Measurements from ENCODE around the gene GLT6D1. TPM values are rescaled to one million over a fixed set of nuclear protein-coding genes. Genes with fewer than 3 reads are reported as not detected.

The GLT6D1 gene, protein sequence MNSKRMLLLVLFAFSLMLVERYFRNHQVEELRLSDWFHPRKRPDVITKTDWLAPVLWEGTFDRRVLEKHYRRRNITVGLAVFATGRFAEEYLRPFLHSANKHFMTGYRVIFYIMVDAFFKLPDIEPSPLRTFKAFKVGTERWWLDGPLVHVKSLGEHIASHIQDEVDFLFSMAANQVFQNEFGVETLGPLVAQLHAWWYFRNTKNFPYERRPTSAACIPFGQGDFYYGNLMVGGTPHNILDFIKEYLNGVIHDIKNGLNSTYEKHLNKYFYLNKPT
- total RNA-seq (2021; fragmentation: NEBNext Ultra II Directional; extraction: Animal tissue kit (Norgen Biotek cat#: 25700)) (1.3 and 1.6 TPM in 2 replicates), polyA plus RNA-seq (2011; rRNA removed) (2.1 and 2.2 TPM in 2 replicates), polyA minus RNA-seq (2011; rRNA and poly(A)+ RNA removed) (0.71 and 1.6 TPM in 2 replicates)
- 2.5 TPM for polyA plus RNA-seq (2011; cell fraction: cytosol; rRNA removed)
- polyA plus RNA-seq (2011; cell fraction: nucleus; rRNA removed) = 3.9 TPM
- polyA plus RNA-seq (2012, experiment 1 of 2) = 1.2 to 1.5 TPM (median 1.4 TPM) in 4 replicates
- 0.66 TPM for polyA plus RNA-seq (2012, experiment 2 of 2)
- 0.06 TPM for polyA plus RNA-seq (2013, experiment 1 of 2)
- 0.07 TPM for polyA plus RNA-seq (2013, experiment 2 of 2)
- 0.95 TPM for polyA minus RNA-seq (2011; cell fraction: cytosol; rRNA and poly(A)+ RNA removed)
- polyA minus RNA-seq (2011; cell fraction: nucleus; rRNA and poly(A)+ RNA removed) = 1.00 TPM
- long read RNA-seq, experiment 1, partial matches to known transcripts = 0 of 1 reads
- long read RNA-seq, experiment 1, other reads (novel, unspliced or antisense) = 1 of 1 reads
- long read RNA-seq, experiment 2, partial matches to known transcripts = 0 of 3 reads
- long read RNA-seq, experiment 2, other reads (novel, unspliced or antisense) = 3 of 3 reads

DNA sequence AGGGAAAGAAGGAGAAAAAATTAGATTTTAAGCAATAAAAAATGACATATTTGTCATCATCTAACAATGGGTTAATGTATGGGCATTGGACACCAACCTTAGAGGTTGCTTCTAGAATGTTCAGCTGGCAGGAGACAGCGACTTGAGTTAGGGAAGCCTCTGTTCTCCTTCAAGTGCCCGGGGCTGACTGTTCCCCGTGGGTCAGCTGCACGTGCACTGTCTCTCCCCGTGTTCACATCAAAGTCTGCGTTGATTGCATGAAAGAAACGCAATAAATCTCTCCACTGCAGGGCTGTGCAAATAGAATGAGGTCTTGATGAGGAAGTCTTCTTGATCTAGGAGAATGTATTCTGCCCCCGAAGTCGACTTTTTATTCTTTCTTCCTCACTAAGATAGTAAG, at the start of gene GLT6D1:
Gene GLT6D1 (minus strand): TSS at position 345 of the 400 bp plus-strand sequence. CDS start 353 bp downstream, outside the sequence.
- H2AFZ ChIP-seq (ENCODE audit: low read length) = no peak within 1 kb of the TSS
- H3K79me1 ChIP-seq (ENCODE audit: low read depth, low read length) = no peaks in the 10 kb centered on the region
- no peak within 1 kb of the TSS for H4K5ac ChIP-seq (ENCODE audit: insufficient read length, low read depth, low read length)
- H3K14ac ChIP-seq (ENCODE audit: insufficient read length) = no peak within 1 kb of the TSS
- no peak within 1 kb of the TSS for H3K56ac ChIP-seq (replicated peaks; ENCODE audit: insufficient read length, low read depth, low read length)
- H3K4me1 ChIP-seq (replicated peaks in 1 of 4; ENCODE audit: control insufficient read depth in 3 of 4, insufficient read depth in 4 of 4, low read length in 3 of 4) = peaks cover 0 to 2% (median under 1%) of the 10 kb centered on the region in 4 experiments; a peak in 2 of 7 replicates
- H3K79me2 ChIP-seq (ENCODE audit: control insufficient read depth in 1 of 2, insufficient read depth in 2 of 2, low read length in 2 of 2) = no peaks in the 10 kb centered on the region
- H3K18ac ChIP-seq (ENCODE audit: extremely low read depth, low read length) = no peak within 1 kb of the TSS
- H2BK5ac ChIP-seq (ENCODE audit: low read depth, low read length) = no peak within 1 kb of the TSS
- ChIA-PET CTCF (ENCODE audit: partially characterized antibody) (interaction anchor here (1.4 to 2.1 kb wide), 2 partner anchors 11 to 23 kb away, joined by 3 to 7 read pairs; no protein-coding TSS in a partner anchor), POLR2A (ENCODE audit: partially characterized antibody) (interaction anchor here (1.0 kb wide), 1 partner anchor 8 kb away, joined by 3 read pairs; no protein-coding TSS in a partner anchor)
- H2BK20ac ChIP-seq (ENCODE audit: low read length) = no peak within 1 kb of the TSS
- H3K23ac ChIP-seq (ENCODE audit: insufficient read length) = no peak within 1 kb of the TSS
- no peak within 1 kb of the TSS; a peak in 1 of 8 replicates for H3K4me3 ChIP-seq (ENCODE audit: extremely low read depth in 1 of 4, insufficient read depth in 2 of 4, low read depth in 3 of 4, low read length in 4 of 4)
- H4K8ac ChIP-seq (ENCODE audit: extremely low read depth, insufficient read depth, low read length) = no peak within 1 kb of the TSS
- peaks cover 10 to 22% of the 10 kb centered on the region in 2 experiments; a peak in 3 of 4 replicates for H3K9me3 ChIP-seq (ENCODE audit: insufficient read depth in 2 of 2, low read depth in 1 of 2, low read length in 1 of 2)
- H3K9ac ChIP-seq (replicated peaks in 1 of 4; ENCODE audit: extremely low read depth in 1 of 4, low read depth in 3 of 4, low read length in 3 of 4) = no peak within 1 kb of the TSS
- H4K91ac ChIP-seq (replicated peaks; ENCODE audit: insufficient read length, low read length) = no peak within 1 kb of the TSS
- no peak within 1 kb of the TSS for H2AK5ac ChIP-seq (ENCODE audit: low read depth, low read length)
- no peak within 1 kb of the TSS for H2BK120ac ChIP-seq (replicated peaks; ENCODE audit: low read depth, low read length)
- no peak within 1 kb of the TSS for H2BK15ac ChIP-seq (ENCODE audit: low read length)
- H4K20me1 ChIP-seq (replicated peaks in 1 of 2; ENCODE audit: control insufficient read depth in 1 of 2, insufficient read depth in 2 of 2, low read length in 2 of 2) = no peaks in the 10 kb centered on the region
- no peak within 1 kb of the TSS for H2BK12ac ChIP-seq (ENCODE audit: low read depth, low read length)
- peak in 1 of 2 experiments; percentile 24 for DNase-seq (ENCODE audit: low read depth in 1 of 2, low spot score in 2 of 2)
- no peak within 1 kb of the TSS for H3K4me2 ChIP-seq (ENCODE audit: insufficient read depth in 1 of 2, low read depth in 2 of 2, low read length in 2 of 2)
- H3K36me3 ChIP-seq (ENCODE audit: control insufficient read depth in 2 of 4, insufficient read depth in 4 of 4, low read length in 3 of 4) = peaks cover 0 to 8% (median 1%) of the 10 kb centered on the region in 4 experiments; a peak in 2 of 8 replicates
- no peak within 1 kb of the TSS for H3K4ac ChIP-seq (replicated peaks; ENCODE audit: insufficient read length, low read depth, low read length)
- WGBS, 2 experiments (ENCODE audit: extremely low coverage in 1 of 2, insufficient coverage in 1 of 2, insufficient read length in 1 of 2, insufficient replicate concordance in 2 of 2, low coverage in 1 of 2, low lambda C conversion rate in 2 of 2, missing lambda C conversion rate in 1 of 2) = 87% methylated on average over 9 of the region's 9 CpGs; no CpG with 5 or more reads in 1 of the 2 experiments
- FAIRE-seq = no peak
- no peaks in the 10 kb centered on the region for H3K23me2 ChIP-seq (ENCODE audit: low read depth, low read length)
- H3K27ac ChIP-seq (ENCODE audit: low read depth, low read length) = no peak within 1 kb of the TSS
- no peaks in the 10 kb centered on the region for H3K27me3 ChIP-seq (replicated peaks in 1 of 4; ENCODE audit: control insufficient read depth in 3 of 4, extremely low read depth in 1 of 4, insufficient read depth in 3 of 4, low read length in 3 of 4)
- TF ChIP-seq JUND (IDR thresholded peaks at IDR 0.05; ENCODE audit: low read length) (no peak), TCF12 (IDR thresholded peaks at IDR 0.05; ENCODE audit: low read depth, low read length) (no peak), E2F6 (IDR thresholded peaks at IDR 0.05) (no peak), KDM4A (IDR thresholded peaks at IDR 0.05; ENCODE audit: low read depth, low read length, severe bottlenecking) (no peak), YY1 (IDR thresholded peaks at IDR 0.05; ENCODE audit: low read depth, low read length) (no peak), CHD1 (IDR thresholded peaks at IDR 0.05; ENCODE audit: low read depth, low read length) (no peak), POLR2AphosphoS5 (IDR thresholded peaks at IDR 0.05; ENCODE audit: low read depth, low read length) (no peak), SRF (IDR thresholded peaks at IDR 0.05; ENCODE audit: low read depth, low read length) (no peak)

Measured in H1 (cell line).